GM12874 (cell line): ENCODE results near the gene SOCS3.

Experiments used
- TF ChIP-seq, protein P1 (sequence below): IDR thresholded peaks from 2 replicates; pipeline ENCODE4 v1.5.1; 2011; ENCODE audit warnings: low read depth, mild to moderate bottlenecking, control low read depth, low read length, moderate library complexity; ENCODE audit not compliant: insufficient read depth

The SOCS3 gene

DNA sequence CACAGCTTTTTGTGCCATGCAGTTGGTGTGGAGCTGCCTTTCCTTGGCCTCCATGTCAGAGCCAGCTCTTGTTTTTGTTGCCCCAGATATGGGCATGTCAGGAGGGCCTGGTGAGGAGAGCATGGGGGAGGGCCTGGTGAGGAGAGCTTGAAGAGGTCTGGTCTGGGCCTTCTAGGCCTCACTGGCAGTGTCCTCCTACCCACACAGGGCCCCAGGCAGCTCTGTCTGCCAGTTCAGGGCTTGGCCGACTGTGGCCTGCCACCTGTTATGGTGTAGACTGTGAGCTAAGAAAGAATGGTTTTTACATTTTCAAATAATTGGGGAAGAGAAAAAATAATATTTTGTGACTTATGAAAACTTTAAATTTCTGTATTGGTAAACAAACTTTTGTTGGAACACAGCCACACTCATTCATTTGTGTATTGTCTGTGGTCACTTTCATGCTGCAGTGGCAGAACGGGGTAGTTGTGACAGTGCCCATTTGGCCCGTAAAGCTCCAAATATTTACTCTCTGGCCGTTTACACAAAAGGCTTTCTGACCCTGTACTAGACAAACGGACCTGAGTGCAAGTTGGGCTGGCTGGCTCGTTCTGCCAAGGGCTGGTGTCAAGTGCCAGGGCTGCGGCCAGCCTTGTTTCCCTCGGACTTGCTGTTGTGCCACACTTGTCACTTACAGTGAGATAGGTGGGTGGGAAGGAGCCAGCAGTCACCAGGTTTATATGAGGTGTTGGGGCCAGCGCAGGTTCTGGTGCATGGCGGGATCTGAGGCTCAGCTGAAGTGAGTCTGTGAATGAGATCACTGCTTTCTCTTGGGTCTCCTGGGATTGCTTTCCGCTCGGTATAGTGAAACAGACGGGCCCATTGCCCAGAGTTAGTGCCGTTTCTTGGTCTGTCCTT is 36.8 kb upstream of the SOCS3 start:
- TF ChIP-seq, protein P1, sequence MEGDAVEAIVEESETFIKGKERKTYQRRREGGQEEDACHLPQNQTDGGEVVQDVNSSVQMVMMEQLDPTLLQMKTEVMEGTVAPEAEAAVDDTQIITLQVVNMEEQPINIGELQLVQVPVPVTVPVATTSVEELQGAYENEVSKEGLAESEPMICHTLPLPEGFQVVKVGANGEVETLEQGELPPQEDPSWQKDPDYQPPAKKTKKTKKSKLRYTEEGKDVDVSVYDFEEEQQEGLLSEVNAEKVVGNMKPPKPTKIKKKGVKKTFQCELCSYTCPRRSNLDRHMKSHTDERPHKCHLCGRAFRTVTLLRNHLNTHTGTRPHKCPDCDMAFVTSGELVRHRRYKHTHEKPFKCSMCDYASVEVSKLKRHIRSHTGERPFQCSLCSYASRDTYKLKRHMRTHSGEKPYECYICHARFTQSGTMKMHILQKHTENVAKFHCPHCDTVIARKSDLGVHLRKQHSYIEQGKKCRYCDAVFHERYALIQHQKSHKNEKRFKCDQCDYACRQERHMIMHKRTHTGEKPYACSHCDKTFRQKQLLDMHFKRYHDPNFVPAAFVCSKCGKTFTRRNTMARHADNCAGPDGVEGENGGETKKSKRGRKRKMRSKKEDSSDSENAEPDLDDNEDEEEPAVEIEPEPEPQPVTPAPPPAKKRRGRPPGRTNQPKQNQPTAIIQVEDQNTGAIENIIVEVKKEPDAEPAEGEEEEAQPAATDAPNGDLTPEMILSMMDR, result no peak

DNA sequence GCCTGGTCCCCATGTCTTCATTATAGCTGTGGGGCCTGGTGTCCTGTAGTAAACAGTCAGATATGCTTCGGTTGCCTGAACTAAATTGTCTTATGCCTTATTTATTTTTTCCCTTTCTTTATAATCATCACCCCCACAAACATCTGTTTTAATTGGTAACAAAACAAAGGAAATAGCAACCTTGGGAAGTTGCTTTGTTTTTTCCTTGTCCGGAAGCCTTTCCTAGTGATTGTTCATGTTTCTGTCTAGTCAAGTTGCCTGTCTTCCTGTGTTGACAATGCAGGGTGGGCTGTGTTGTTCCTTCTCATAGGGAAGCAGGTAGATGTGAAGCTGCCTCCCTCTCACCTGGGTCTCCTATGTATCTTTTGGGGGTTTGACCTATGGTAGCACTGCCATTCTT is 35.3 kb upstream of the SOCS3 start:
- TF ChIP-seq, protein P1, result no peak

DNA sequence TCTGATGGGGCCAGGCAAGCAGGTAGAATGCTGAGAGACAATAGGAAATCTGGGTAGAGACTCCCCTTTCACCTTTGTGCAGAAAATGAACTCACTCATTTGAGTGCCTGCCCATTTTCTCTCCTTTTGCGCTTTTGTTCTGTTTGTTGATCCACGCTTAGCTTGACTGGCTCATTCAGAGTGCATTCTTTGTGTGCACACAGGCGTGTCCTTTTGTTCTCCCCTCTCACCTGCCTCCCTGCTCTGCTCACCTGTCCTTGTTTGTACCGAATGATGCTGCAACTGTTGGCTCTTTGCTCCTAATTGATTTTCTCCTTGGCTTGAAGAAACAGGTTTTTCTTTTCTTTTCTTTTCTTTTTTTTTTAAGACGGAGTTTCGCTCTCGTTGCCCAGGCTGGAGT is 34.3 kb upstream of the SOCS3 start:
- TF ChIP-seq, protein P1, result no peak

DNA sequence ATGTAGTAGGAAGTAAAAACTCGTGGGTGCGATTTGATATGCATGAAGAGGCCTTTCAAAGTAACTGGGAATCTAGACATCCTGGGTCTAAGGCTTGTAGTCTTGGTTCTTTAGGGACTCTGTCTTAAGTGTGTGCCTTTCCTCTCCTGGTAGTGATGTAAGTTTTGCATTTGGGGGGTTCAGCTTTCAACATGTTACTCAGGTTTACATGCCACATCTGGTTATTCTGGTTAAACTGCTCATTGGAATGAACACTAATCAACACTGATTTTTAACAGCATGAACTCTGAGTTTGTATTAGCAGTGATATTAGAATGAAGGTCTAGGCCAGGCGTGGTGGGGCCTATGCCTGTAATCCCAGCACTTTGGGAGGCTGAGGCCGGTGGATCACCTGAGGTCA is 33.7 kb upstream of the SOCS3 start:
- TF ChIP-seq, protein P1, result no peak

DNA sequence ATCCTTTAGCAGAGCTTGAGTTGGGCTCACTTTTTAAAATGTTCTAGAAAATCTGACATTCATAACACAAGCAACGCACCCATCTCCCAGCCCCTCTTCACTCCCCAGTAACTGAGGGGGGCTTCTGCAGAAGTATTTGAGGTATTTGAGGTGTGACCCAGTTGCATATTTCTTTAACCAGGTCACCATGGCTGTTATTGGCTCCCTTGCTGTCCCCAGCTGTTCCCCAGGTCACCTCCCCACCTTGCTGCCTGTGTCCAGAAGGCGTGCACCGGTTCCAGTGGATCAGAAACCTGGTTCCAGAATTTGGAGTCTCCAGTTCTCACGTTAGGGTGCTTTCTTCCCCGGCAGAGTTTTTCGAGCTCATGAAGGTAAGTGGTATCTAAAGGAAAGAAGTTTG is 32.4 kb upstream of the SOCS3 start:
- TF ChIP-seq, protein P1, result no peak

DNA sequence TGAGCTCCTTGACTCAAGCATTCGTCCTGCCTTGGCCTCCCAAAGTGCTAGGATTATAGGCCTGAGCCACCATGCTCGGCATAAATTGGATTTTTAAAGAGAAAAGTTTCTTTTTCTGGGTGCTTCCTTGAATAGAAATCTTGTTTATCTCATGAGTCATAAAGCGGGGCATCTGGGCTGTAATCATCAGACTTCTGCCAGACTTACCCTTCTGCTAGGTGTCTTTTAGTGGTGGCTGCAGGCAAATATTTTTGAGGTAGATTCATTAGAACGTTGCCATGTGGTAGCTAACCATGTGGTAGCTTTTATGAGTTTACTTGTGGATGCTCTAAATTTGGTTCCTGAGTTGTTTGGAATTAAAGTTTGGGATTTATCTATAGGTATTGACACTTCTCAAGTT is 32.0 kb upstream of the SOCS3 start:
- TF ChIP-seq, protein P1, result no peak

DNA sequence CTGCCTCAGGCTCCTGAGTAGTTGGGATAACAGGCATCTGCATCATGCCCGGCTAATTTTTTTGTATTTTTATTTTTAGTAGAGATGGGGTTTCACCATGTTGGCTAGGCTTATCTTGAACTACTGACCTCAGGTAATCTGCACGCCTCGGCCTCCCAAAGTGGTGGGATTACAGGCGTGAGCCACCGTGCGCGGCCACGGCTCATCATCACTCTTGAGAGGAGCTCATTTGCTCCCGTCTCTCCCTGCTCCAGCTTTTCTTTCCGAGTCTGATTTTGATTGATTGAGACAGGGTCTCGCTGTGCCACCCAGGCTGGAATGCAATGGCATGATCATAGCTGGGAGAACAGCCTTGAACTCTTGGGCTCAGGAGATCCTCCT is 31.2 kb upstream of the SOCS3 start:
- TF ChIP-seq, protein P1, result no peak
